GM12873 (cell line): Measurements from ENCODE around the gene LIPK.

Experiments used
- CTCF ChIP-seq: IDR thresholded peaks from 2 replicates; pipeline ENCODE4 v1.5.1; 2012; ENCODE audit warnings: low read depth, mild to moderate bottlenecking, moderate library complexity, low read length, control low read depth; ENCODE audit not compliant: insufficient read depth; ENCODE audit errors: missing control alignments

LIPK gene

DNA sequence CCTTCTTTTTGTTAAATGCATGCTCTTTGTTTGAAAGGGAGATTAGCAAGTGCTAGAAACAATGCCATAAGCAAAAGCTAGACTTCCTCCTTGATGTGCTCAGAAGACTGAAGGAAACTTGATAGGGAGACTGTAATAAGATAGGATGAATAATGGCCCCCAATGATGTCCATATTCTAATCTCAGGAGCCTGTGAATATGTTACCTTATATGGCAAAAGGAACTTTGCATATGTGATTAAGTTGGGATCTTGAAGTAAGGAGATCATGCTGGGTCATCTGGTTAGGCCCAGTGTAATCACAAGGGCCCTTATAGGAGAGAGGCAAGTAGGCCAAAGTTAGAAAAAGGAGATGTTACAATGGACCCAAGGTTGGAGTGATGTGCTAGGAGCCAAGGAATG, 82.9 kb downstream of the LIPK start:
- TF ChIP-seq CTCF: no peak

- TF ChIP-seq CTCF: peak; percentile 65
Measured at GRCh38 chr10:88791924-88792323, 85.9 kb downstream of the LIPK start.

DNA sequence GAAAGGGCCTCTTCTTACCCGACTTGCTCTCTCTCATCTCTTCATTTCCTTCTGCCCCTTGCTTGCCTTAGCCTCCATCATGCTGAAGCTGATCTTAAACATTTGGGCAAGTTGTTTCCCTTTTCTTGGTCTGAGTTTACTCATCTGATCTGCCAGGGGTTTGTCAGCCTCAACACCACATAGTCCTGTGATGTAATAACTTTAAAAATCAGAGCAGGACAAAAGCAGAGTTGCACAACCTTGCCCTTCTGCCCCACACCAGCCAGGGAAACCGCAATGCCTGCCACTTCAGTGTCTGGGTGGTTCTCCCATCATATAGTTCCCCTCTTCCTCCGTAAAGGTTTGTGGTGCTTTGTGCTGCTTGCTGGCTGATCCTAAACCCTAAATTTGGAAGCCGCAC, 86.6 kb downstream of the LIPK start:
- TF ChIP-seq CTCF: no peak

DNA sequence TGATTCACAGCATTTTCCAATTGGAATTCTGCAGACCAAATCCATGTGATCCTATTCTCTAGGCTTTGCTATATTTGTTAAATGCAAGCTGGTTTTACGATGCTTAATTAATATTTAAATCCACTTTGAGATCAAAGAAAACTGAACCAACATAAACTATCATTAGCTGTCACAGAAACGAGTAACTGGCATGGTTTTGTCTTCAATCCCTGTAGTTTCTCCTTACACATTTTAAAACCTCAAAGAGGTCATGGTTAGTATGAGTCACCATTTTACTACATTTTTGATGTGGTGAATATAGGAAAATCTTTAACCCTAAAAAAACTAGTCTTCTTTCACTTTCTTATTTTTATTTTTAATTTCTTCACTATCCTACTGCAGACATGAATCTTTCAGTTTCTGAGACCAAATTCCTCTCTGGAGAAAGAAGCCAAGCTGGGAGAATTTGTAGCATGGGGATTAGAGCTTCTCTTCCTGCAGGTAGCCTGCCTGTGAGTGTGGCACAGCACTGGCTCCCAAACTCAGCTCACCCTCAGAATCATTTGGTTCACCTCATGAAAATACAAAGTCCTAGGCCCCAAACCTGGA, 87.8 kb downstream of the LIPK start:
- TF ChIP-seq CTCF: no peak

DNA sequence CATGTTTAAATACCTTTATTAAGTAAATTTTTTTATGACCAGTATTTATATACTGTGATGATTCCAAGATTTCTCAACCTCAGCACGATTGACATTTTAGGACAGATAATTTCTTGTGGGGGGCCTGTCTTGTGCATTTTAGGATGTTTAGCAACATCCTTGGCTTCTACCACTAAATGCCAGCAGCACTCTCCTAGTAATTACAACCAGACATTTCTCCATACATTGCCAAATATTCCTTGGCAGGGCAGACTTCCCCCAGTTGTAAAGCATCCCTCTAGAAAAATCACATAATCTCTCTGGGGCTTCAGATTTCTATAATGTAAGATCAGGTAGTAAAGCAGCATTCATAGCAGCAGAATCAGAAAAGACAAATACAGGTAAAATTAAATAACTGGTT, 88.7 kb downstream of the LIPK start:
- TF ChIP-seq CTCF: no peak

GRCh38 chr10:88800152-88801125, 94.4 kb downstream of the LIPK start:
- no peak for TF ChIP-seq CTCF
